GM12878 (cell line): ENCODE results near the gene CTSF. TPM values are rescaled to one million over a fixed set of nuclear protein-coding genes. Genes with fewer than 3 reads are reported as not detected.

Experiments
- ATAC-seq: fragments of 200-7000 bp; cut with Tn5 transposase; 3 replicates; pipeline ENCODE4 v1.9.1; 2020; ENCODE audit warnings: mild to moderate bottlenecking, moderate library complexity
- BruUV-seq: library from RNA; stranded (reverse); fragments of 400-500 nt; replicated peaks from 2 replicates; lab custom pipeline; 2021; lab: Mats Ljungman, UMichigan
- CTCF ChIA-PET: fragments of 300-600 bp; sonication (Branson Sonifier 250); formaldehyde crosslinking; extraction: SDS; loops from one replicate; lab custom pipeline; 2021; ENCODE audit warnings: inconsistent platforms; lab: Yijun Ruan, JAX
- POLR2A ChIA-PET: fragments of 350-600 bp; formaldehyde crosslinking; extraction: SDS; loops from one replicate; lab custom pipeline; 2021; ENCODE audit warnings: inconsistent platforms; lab: Charles Lee
- RAD21 ChIA-PET: fragments of 300-600 bp; sonication (Branson Sonifier 250); formaldehyde crosslinking; loops from one replicate; lab custom pipeline; 2023; ENCODE audit warnings: antibody characterized with exemption; ENCODE audit not compliant: unreplicated experiment; lab: Charles Lee
- SMC1A ChIA-PET: fragments of 300-600 bp; sonication (Branson Sonifier 250); formaldehyde crosslinking; loops from one replicate; lab custom pipeline; 2023; ENCODE audit not compliant: unreplicated experiment, uncharacterized antibody; lab: Charles Lee
- DNase-seq: peaks from one replicate; pipeline ENCODE4 v3.0.0-alpha.2; 2011; ENCODE audit warnings: low read depth, low spot score
- FAIRE-seq: peaks from 3 replicates; lab custom pipeline; 2011; peaks lifted over from hg19 to GRCh38; lab: Jason Lieb, UNC
- H2AFZ ChIP-seq: 2 replicates; pipeline ENCODE4 v1.6.0; 2011; ENCODE audit warnings: low read depth, low read length, control low read depth; ENCODE audit not compliant: control insufficient read depth
- H3K27ac ChIP-seq: 2 replicates; pipeline ENCODE4 v1.5.1; 2011; ENCODE audit warnings: control low read depth; ENCODE audit not compliant: control insufficient read depth, insufficient read depth
- H3K27me3 ChIP-seq, 2 experiments: replicated peaks in 1 of 2; 2 replicates each; pipeline versions ENCODE4 v1.6.0 to v1.6.1; 2011; ENCODE audit warnings: low read length in 1 of 2; ENCODE audit not compliant: control insufficient read depth in 2 of 2, insufficient read depth in 2 of 2
- H3K36me3 ChIP-seq, 2 experiments: 2 replicates each; pipeline ENCODE4 v1.5.1; 2011; ENCODE audit warnings: low read length in 1 of 2; ENCODE audit not compliant: control insufficient read depth in 2 of 2, insufficient read depth in 2 of 2
- H3K4me1 ChIP-seq: 2 replicates; pipeline ENCODE4 v1.6.1; 2011; ENCODE audit warnings: mild to moderate bottlenecking, low read length, moderate library complexity, mixed read lengths; ENCODE audit not compliant: control insufficient read depth, insufficient read depth
- H3K4me2 ChIP-seq: 2 replicates; pipeline ENCODE4 v1.6.0; 2011; ENCODE audit warnings: control low read depth; ENCODE audit not compliant: control insufficient read depth, insufficient read depth
- H3K4me3 ChIP-seq: fragments of 200-600 bp; sonication (generic); 2 replicates; pipeline ENCODE4 v1.5.1; 2016
- H3K79me2 ChIP-seq: 2 replicates; pipeline ENCODE4 v1.6.0; 2011; ENCODE audit warnings: low read length; ENCODE audit not compliant: control insufficient read depth, insufficient read depth
- H3K9ac ChIP-seq: 2 replicates; pipeline ENCODE4 v1.8.0; 2011; ENCODE audit warnings: low read length, control low read depth, mixed read lengths; ENCODE audit not compliant: control insufficient read depth, insufficient read depth
- H3K9me3 ChIP-seq: replicated peaks from 3 replicates; pipeline ENCODE4 v1.5.1; 2011; ENCODE audit warnings: mild to moderate bottlenecking, low read length; ENCODE audit not compliant: control insufficient read depth, insufficient read depth
- H4K20me1 ChIP-seq: 2 replicates; pipeline ENCODE4 v1.6.0; 2011; ENCODE audit not compliant: control insufficient read depth, insufficient read depth
- BACH1 ChIP-seq: fragments of 450-650 bp; IDR thresholded peaks from 2 replicates; pipeline ENCODE4 v1.6.1; 2017; ENCODE audit warnings: mild to moderate bottlenecking, borderline replicate concordance
- BHLHE40 ChIP-seq, 2 experiments: fragments of 450-650 bp in 1 of 2; IDR thresholded peaks; 2 replicates each; pipeline ENCODE4 v1.6.1; 2011 to 2017; ENCODE audit warnings: low read depth in 2 of 2, borderline replicate concordance in 1 of 2, improper control_type of control experiment in 1 of 2, low read length in 1 of 2, mild to moderate bottlenecking in 1 of 2
- BRCA1 ChIP-seq: IDR thresholded peaks from 2 replicates; pipeline ENCODE4 v1.6.1; 2011; ENCODE audit warnings: low read depth, low read length, improper control_type of control experiment
- CBFB ChIP-seq: IDR thresholded peaks from 2 replicates; pipeline ENCODE4 v1.6.1; 2016; ENCODE audit warnings: antibody characterized with exemption, low read depth
- GATAD2B ChIP-seq: fragments of 450-650 bp; conservative IDR thresholded peaks from 2 replicates; pipeline ENCODE4 v1.6.1; 2017; ENCODE audit warnings: low read depth, mild to moderate bottlenecking, moderate library complexity
- HCFC1 ChIP-seq: fragments of 150-350 bp; IDR thresholded peaks from 2 replicates; pipeline ENCODE4 v1.6.1; 2014; ENCODE audit warnings: low read length
- HDGF ChIP-seq: fragments of 450-650 bp; IDR thresholded peaks from 2 replicates; pipeline ENCODE4 v1.6.1; 2016; ENCODE audit warnings: antibody characterized with exemption
- IRF4 ChIP-seq: IDR thresholded peaks from 2 replicates; pipeline ENCODE4 v1.6.1; 2011; ENCODE audit warnings: low read depth, low read length
- MEF2B ChIP-seq: fragments of 450-650 bp; IDR thresholded peaks from 2 replicates; pipeline ENCODE4 v1.6.1; 2018; ENCODE audit warnings: mild to moderate bottlenecking, moderate library complexity; ENCODE audit not compliant: partially characterized antibody, poor library complexity, severe bottlenecking
- NBN ChIP-seq: fragments of 450-650 bp; IDR thresholded peaks from 2 replicates; pipeline ENCODE4 v1.6.1; 2016
- RB1 ChIP-seq: fragments of 450-650 bp; formaldehyde crosslinking; IDR thresholded peaks from 2 replicates; pipeline ENCODE4 v1.6.1; 2017; ENCODE audit warnings: mild to moderate bottlenecking, borderline replicate concordance
- SMARCA5 ChIP-seq: fragments of 450-650 bp; IDR thresholded peaks from 2 replicates; pipeline ENCODE4 v1.6.1; 2017; ENCODE audit warnings: mild to moderate bottlenecking
- SRF ChIP-seq, 2 experiments: IDR thresholded peaks; 2 replicates each; pipeline ENCODE4 v1.6.1; 2011; ENCODE audit warnings: low read depth in 2 of 2, low read length in 2 of 2, mild to moderate bottlenecking in 1 of 2, moderate library complexity in 1 of 2
- WGBS: methylation state at CpG from one replicate; pipeline ENCODE4 v1.1.6; 2016; ENCODE audit warnings: low lambda C conversion rate; ENCODE audit not compliant: insufficient replicate concordance, insufficient coverage; ENCODE audit errors: missing lambda C conversion rate; 5-methylcytosine and 5-hydroxymethylcytosine counted together
- in situ Hi-C: fragments of 300-500 bp; cut with MboI; formaldehyde crosslinking; loops from 9 replicates; pipeline ENCODE4 v1.14.3; 2018; ENCODE audit warnings: mixed read lengths
- intact Hi-C: fragments of 100-400 bp; cut with micrococcal nuclease; formaldehyde crosslinking; loops from one replicate; pipeline ENCODE4 v1.14.2; 2022; ENCODE audit not compliant: unreplicated experiment
- polyA plus RNA-seq, 11 experiments: library from polyadenylated mRNA; depleted of rRNA in 4 of 11; unstranded in 6 of 11; stranded (reverse) in 5 of 11; fragments of >200 nt; fragmentation: Nextera tagmentation in 4 of 11; fragmentation: Illumina TruSeq in 1 of 11; extraction: Ambion mirVana in 4 of 11; extraction: Trizol in 1 of 11; gene quantifications; 1 replicate in 1 of 11; 2 replicates in 10 of 11; pipeline versions ENCODE4 v1.2.1 to v1.2.3, GENCODE V29; 2011 to 2016; ENCODE audit warnings: inconsistent platforms in 2 of 11, missing spikeins in 2 of 11, low read depth in 1 of 11
- total RNA-seq, 4 experiments: library from RNA; depleted of rRNA in 3 of 4; stranded (reverse); fragments of >200 nt in 3 of 4; fragmentation: Illumina TruSeq in 1 of 4; extraction: Trizol in 1 of 4; gene quantifications; 2 replicates each; pipeline versions ENCODE4 v1.2.1 to v1.2.3, GENCODE V29; 2013 to 2021

Gene CTSF
- total and polyA plus RNA-seq, 10 of the 15 experiments (the other 5 are each of a cell fraction or from before 2014, with no cell fraction given), result 0.11 to 0.41 (median 0.26) TPM; not detected in 4

DNA sequence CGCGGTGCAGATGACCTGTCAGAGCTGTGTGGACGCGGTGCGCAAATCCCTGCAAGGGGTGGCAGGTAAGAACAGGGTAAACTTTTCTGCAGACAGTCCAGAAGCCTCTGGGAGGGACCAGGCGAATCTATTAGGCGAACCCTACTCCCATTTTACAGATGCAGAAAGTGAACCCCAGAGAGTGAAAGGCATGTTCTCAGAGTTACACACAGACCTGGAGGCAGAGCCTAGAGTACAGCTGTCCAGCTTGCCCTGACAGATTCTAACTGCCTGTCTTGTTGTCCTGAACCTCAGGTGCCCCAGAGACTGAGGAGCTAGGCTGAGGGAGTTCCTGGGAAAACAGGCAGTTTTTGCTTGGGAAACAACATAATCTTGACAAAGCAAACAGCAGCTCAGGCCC lies 25.2 kb upstream of the CTSF start:
- BruUV-seq, result no TSS peak
- Histone ChIP-seq H3K4me2 (peak overlapping the region; percentile 97), H3K4me1 (peaks cover 13% of the 10 kb centered on the region), H3K36me3 (no peaks in the 10 kb centered on the region), H3K9ac (peak overlapping the region; percentile 95), H3K9me3 (no peaks in the 10 kb centered on the region), H2AFZ (peak overlapping the region; percentile 91), H4K20me1 (no peaks in the 10 kb centered on the region), H3K27ac (peak overlapping the region; percentile 62), H3K79me2 (peaks cover 23% of the 10 kb centered on the region), H3K4me3 (peak overlapping the region; percentile 85), H3K27me3 (no peaks in the 10 kb centered on the region)
- intact Hi-C loops, result loop anchor here (2.0 to 5.0 kb wide), 2 partner anchors 23 to 84 kb away; partner anchors contain the start of genes RBM14 and RBM4B
- TF ChIP-seq HDGF, result no peak
- 0 out of 2 replicates have a peak, but pooled peaks have one; percentile 1 for TF ChIP-seq SMARCA5
- 34% methylated on average over 7 of the region's 7 CpGs for WGBS
- ATAC-seq (no peak; the same call in 2 of the 3 replicates), DNase-seq (no peak), FAIRE-seq (no peak)
- ChIA-PET POLR2A (interaction anchor here (0.8 to 6.9 kb wide), 8 partner anchors 12 to 262 kb away, joined by 3 to 60 read pairs (median 3); partner anchors contain the start of genes RBM14, RBM4 and RBM4B), CTCF (interaction anchor here (0.7 to 7.7 kb wide), 5 partner anchors 13 to 85 kb away, joined by 3 to 75 read pairs (median 21); partner anchors contain the start of genes RBM4 and RBM4B), SMC1A (interaction anchor here (0.9 to 4.2 kb wide), 4 partner anchors 13 to 84 kb away, joined by 3 to 19 read pairs (median 10); partner anchors contain the start of genes RBM14 and RBM4B), RAD21 (interaction anchor here (1.3 to 3.3 kb wide), 2 partner anchors 16 to 84 kb away, joined by 3 to 27 read pairs; partner anchors contain the start of gene RBM4B)
- in situ Hi-C loops, result no loop called here

DNA sequence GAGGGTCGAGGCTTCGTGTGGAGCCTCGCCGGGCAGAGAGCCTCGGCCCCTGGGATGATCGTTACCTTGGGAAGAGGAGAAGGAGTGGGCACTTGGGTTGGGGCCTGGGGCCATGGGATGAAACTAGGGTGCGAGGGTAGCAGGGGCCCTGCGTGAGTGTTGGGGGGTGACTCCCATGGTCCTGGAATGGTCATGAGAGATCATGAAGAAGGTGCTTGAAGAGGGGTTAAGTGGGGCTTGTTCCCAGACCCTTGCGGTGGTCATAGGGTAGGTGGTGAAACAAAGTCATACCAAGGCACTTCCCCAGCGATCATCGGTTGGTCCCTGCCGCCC lies 24.9 kb upstream of the CTSF start:
- Histone ChIP-seq H3K79me2 (peaks cover 23% of the 10 kb centered on the region), H4K20me1 (no peaks in the 10 kb centered on the region), H3K4me1 (peaks cover 13% of the 10 kb centered on the region), H3K4me2 (peak overlapping the region; percentile 97), H3K9me3 (no peaks in the 10 kb centered on the region), H3K27me3 (no peaks in the 10 kb centered on the region), H3K9ac (peak overlapping the region; percentile 95), H3K36me3 (no peaks in the 10 kb centered on the region), H3K4me3 (peak overlapping the region; percentile 85), H3K27ac (peak overlapping the region; percentile 62), H2AFZ (peak overlapping the region; percentile 91)
- ChIA-PET CTCF (interaction anchor here (1.1 to 7.7 kb wide), 10 partner anchors 13 to 85 kb away, joined by 3 to 75 read pairs (median 8); partner anchors contain the start of genes CTSF, RBM4 and RBM4B), RAD21 (interaction anchor here (1.1 to 3.3 kb wide), 6 partner anchors 15 to 85 kb away, joined by 3 to 27 read pairs (median 4); partner anchors contain the start of genes RBM4 and RBM4B), POLR2A (interaction anchor here (0.8 to 6.9 kb wide), 10 partner anchors 12 to 84 kb away, joined by 3 to 60 read pairs (median 4); partner anchors contain the start of genes RBM14, RBM4, RBM4B and ZDHHC24), SMC1A (interaction anchor here (0.9 to 4.2 kb wide), 6 partner anchors 12 to 85 kb away, joined by 3 to 19 read pairs (median 6); partner anchors contain the start of genes RBM14 and RBM4B)
- WGBS, result 2% methylated on average over 12 of the region's 12 CpGs
- intact Hi-C loops, result loop anchor here (2.0 to 5.0 kb wide), 2 partner anchors 24 to 84 kb away; partner anchors contain the start of genes RBM14 and RBM4B
- BruUV-seq, result TSS peak; percentile 84
- FAIRE-seq (peak; percentile 56), ATAC-seq (peak; percentile 26), DNase-seq (no peak)
- in situ Hi-C loops, result no loop called here
- TF ChIP-seq BACH1, result 0 out of 2 replicates have a peak, but pooled peaks have one; percentile 7
- TF ChIP-seq MEF2B, result peak; percentile 28
- 0 out of 2 replicates have a peak, but pooled peaks have one; percentile 23 for TF ChIP-seq RB1
- TF ChIP-seq BHLHE40 (IDR thresholded peaks at IDR 0.05; ENCODE audit: borderline replicate concordance in 1 of 2, low read depth in 2 of 2, low read length in 1 of 2), result no peak
- no peak for TF ChIP-seq BRCA1
- TF ChIP-seq HDGF, result peak; percentile 51; the same call in 1 of the 2 replicates
- 0 out of 2 replicates have a peak, but pooled peaks have one; percentile 45 for TF ChIP-seq GATAD2B
- no peak for TF ChIP-seq IRF4
- TF ChIP-seq SRF (IDR thresholded peaks at IDR 0.05; ENCODE audit: low read depth in 2 of 2, low read length in 2 of 2), result no peak
- TF ChIP-seq HCFC1, result no peak
- no peak for TF ChIP-seq CBFB
- no peak for TF ChIP-seq NBN
